H1 (cell line): ENCODE results near the gene FAIM2. TPM values are rescaled to one million over a fixed set of nuclear protein-coding genes. Genes with fewer than 3 reads are reported as not detected.

ENCODE experiments used
- ATF2 ChIP-seq: IDR thresholded peaks from 2 replicates; pipeline ENCODE4 v1.6.1; 2012; ENCODE audit warnings: low read length, inconsistent platforms
- YY1 ChIP-seq: IDR thresholded peaks from 2 replicates; pipeline ENCODE4 v1.6.1; 2011; ENCODE audit warnings: low read depth, mild to moderate bottlenecking, low read length
- polyA plus RNA-seq, 7 experiments: library from polyadenylated mRNA; depleted of rRNA in 3 of 7; stranded (reverse) in 5 of 7; unstranded in 2 of 7; fragments of >200 nt in 5 of 7; fragments of 200-250 nt in 2 of 7; gene quantifications; 1 replicate in 5 of 7; 2 replicates in 1 of 7; 4 replicates in 1 of 7; pipeline versions ENCODE4 v1.2.1 to v1.2.3, GENCODE V29; 2011 to 2013; ENCODE audit warnings: missing spikeins in 2 of 7, mixed read lengths in 2 of 7
- total RNA-seq: library from RNA; stranded (reverse); fragmentation: NEBNext Ultra II Directional; extraction: Animal tissue kit (Norgen Biotek cat#: 25700); gene quantifications from 2 replicates; pipeline ENCODE4 v1.2.1, GENCODE V29; 2021

Gene FAIM2
- total and polyA plus RNA-seq, 2 of the 8 experiments (the other 6 are each of a cell fraction or from before 2014, with no cell fraction given) = 0.89 to 1.3 TPM

DNA sequence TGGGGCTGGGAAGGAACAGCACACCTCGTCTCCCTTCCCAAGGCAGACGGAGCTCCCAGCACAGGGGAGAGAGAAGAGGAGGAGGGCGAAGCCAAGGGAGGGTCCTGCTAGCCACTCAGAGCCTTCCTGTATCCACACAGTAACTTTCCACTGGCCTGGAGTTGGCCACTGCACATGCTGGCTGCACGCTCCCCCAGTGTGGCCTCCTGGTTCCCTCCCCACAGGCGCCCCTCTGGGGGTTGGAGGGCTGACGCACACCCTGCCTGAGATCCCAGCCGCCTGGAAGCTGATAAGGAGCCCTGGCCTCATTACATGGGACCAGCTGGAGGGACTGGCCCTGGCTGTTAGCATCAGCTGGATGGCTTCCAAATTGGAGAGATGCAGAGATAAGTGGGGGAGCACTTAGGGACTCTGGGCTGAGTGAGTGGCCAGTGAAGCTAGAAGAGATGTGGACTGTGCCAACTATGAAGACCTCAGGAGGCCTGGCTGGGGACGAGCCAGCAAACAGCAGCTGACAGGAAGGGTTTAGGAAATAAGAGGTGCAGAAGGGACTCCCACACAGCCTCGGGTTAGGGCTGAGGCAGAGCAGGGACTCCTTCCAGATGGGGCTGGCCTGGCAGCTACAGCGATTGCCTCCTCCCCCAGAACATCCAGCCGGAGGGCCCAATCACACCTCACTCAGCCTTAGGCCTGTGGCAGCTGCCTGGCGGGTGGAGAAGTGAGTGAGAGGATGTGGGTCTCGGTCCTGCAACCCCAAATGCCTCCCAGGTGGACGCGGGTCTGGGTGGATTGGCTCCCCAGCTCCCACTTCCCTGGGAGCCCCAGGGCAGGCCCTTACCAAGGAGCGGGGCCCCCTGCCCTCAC is 34.5 kb downstream of the FAIM2 start (continued):
- TF ChIP-seq ATF2 = no peak
- no peak for TF ChIP-seq YY1
